HepG2 (cell line): ENCODE measurements around the gene LRRC4.

Experiments used
- BRD4 ChIP-seq: sonication (generic); formaldehyde crosslinking; IDR thresholded peaks from 2 replicates; pipeline ENCODE4 v1.4.0; 2020; ENCODE audit warnings: missing genetic modification reagents
- CENPBD1 ChIP-seq: sonication (generic); formaldehyde crosslinking; IDR thresholded peaks from 2 replicates; pipeline ENCODE4 v1.8.0; 2022; ENCODE audit warnings: missing genetic modification reagents, low read depth, mild to moderate bottlenecking, borderline replicate concordance
- EZH2 ChIP-seq: conservative IDR thresholded peaks from 2 replicates; pipeline ENCODE4 v1.6.1; 2012; ENCODE audit warnings: mild to moderate bottlenecking, low read depth, low read length, moderate library complexity
- IKZF4 ChIP-seq: sonication (generic); formaldehyde crosslinking; IDR thresholded peaks from 2 replicates; pipeline ENCODE4 v1.5.1; 2020; ENCODE audit warnings: borderline replicate concordance, mild to moderate bottlenecking, low read depth, missing genetic modification reagents; ENCODE audit errors: not compliant biosample characterization
- KLF16 ChIP-seq, 2 experiments: sonication (generic) in 1 of 2; formaldehyde crosslinking in 1 of 2; IDR thresholded peaks; 2 replicates each; pipeline versions ENCODE4 v1.6.1 to v1.8.0; 2016 to 2023; ENCODE audit warnings: missing genetic modification reagents in 2 of 2, missing compliant biosample characterization in 1 of 2
- MAFF ChIP-seq: IDR thresholded peaks from 2 replicates; pipeline ENCODE4 v1.6.1; 2011; ENCODE audit warnings: low read depth, low read length, improper control_type of control experiment
- NFIC ChIP-seq: IDR thresholded peaks from 2 replicates; pipeline ENCODE4 v1.6.1; 2012; ENCODE audit warnings: mild to moderate bottlenecking, low read length, inconsistent platforms
- RFX1 ChIP-seq: fragments of 450-650 bp; IDR thresholded peaks from 2 replicates; pipeline ENCODE4 v1.6.1; 2017
- TAF1 ChIP-seq: sonication (generic); formaldehyde crosslinking; IDR thresholded peaks from 2 replicates; pipeline ENCODE4 v1.4.0; 2020; ENCODE audit warnings: missing genetic modification reagents
- ZKSCAN8 ChIP-seq: IDR thresholded peaks from 2 replicates; pipeline ENCODE4 v1.6.1; 2016; ENCODE audit warnings: borderline replicate concordance, missing genetic modification reagents, missing compliant biosample characterization
- ZMYM4 ChIP-seq: sonication (generic); formaldehyde crosslinking; IDR thresholded peaks from 2 replicates; pipeline ENCODE4 v1.8.1; 2023; ENCODE audit warnings: mild to moderate bottlenecking, missing genetic modification reagents
- ZNF737 ChIP-seq: sonication (generic); formaldehyde crosslinking; IDR thresholded peaks from 2 replicates; pipeline ENCODE4 v1.5.0; 2020; ENCODE audit warnings: missing genetic modification reagents, mild to moderate bottlenecking, borderline replicate concordance
- ZNF75D ChIP-seq: sonication (generic); formaldehyde crosslinking; IDR thresholded peaks from 2 replicates; pipeline ENCODE4 v1.8.1; 2023; ENCODE audit warnings: missing genetic modification reagents, mild to moderate bottlenecking, borderline replicate concordance

GRCh38 chr7:127979728-127980126, 51.5 kb downstream of the LRRC4 start:
- TF ChIP-seq ZMYM4 (CRISPR knock-in tag) (no peak), ZNF75D (no peak), MAFF (no peak), RFX1 (no peak), EZH2 (no peak), NFIC (no peak), CENPBD1 (no peak), IKZF4 (CRISPR knock-in tag) (no peak), ZNF737 (CRISPR knock-in tag) (no peak), BRD4 (CRISPR knock-in tag) (no peak), ZKSCAN8 (no peak), TAF1 (CRISPR knock-in tag) (no peak), KLF16 (CRISPR knock-in tag; IDR thresholded peaks at IDR 0.05) (no peak)
